Measurements from ENCODE around the gene SKIDA1. TPM values are rescaled to one million over a fixed set of nuclear protein-coding genes. Genes with fewer than 3 reads are reported as not detected.

The SKIDA1 gene
- total RNA-seq, 1 donor from 2014 or later: under 0.01 TPM

- Histone ChIP-seq H3K4me3 (ENCODE audit: low read depth, low read length) (peak overlapping the region; percentile 85), H3K36me3 (ENCODE audit: control insufficient read depth, insufficient read depth, low read length) (no peaks in the 10 kb centered on the region), H3K27me3 (ENCODE audit: control insufficient read depth, insufficient read depth, low read length) (no peaks in the 10 kb centered on the region)
- FAIRE-seq (no peak), DNase-seq (ENCODE audit: low read depth) (peak; percentile 73)
- no peak for TF ChIP-seq CTCF (IDR thresholded peaks at IDR 0.05; ENCODE audit: insufficient read depth, low read length, severe bottlenecking)
These were observed 28.2 kb downstream of the SKIDA1 start for GRCh38 chr10:21497177-21497807.

GRCh38 chr10:21496343-21497176, 28.9 kb downstream of the SKIDA1 start:
- peak; percentile 52 for TF ChIP-seq CTCF (IDR thresholded peaks at IDR 0.05; ENCODE audit: insufficient read depth, low read length, severe bottlenecking)
- H3K36me3 ChIP-seq (ENCODE audit: control insufficient read depth, insufficient read depth, low read length): no peaks in the 10 kb centered on the region
- H3K4me3 ChIP-seq (ENCODE audit: low read depth, low read length): peak overlapping the region; percentile 85
- DNase-seq (ENCODE audit: low read depth) (peak; percentile 18), FAIRE-seq (no peak)
- no peaks in the 10 kb centered on the region for H3K27me3 ChIP-seq (ENCODE audit: control insufficient read depth, insufficient read depth, low read length)

- DNase-seq (ENCODE audit: low read depth) (peak; percentile 57), FAIRE-seq (no peak)
- peak; percentile 90 for TF ChIP-seq CTCF (IDR thresholded peaks at IDR 0.05; ENCODE audit: insufficient read depth, low read length, severe bottlenecking)
- no peaks in the 10 kb centered on the region for H3K27me3 ChIP-seq (ENCODE audit: control insufficient read depth, insufficient read depth, low read length)
- no peaks in the 10 kb centered on the region for H3K36me3 ChIP-seq (ENCODE audit: control insufficient read depth, insufficient read depth, low read length)
- H3K4me3 ChIP-seq (ENCODE audit: low read depth, low read length): peak overlapping the region; percentile 85
These were observed 29.6 kb downstream of the SKIDA1 start for GRCh38 chr10:21495752-21496342.

GRCh38 chr10:21495002-21495751, 30.3 kb downstream of the SKIDA1 start:
- H3K36me3 ChIP-seq (ENCODE audit: control insufficient read depth, insufficient read depth, low read length): no peaks in the 10 kb centered on the region
- DNase-seq (ENCODE audit: low read depth) (peak; percentile 18), FAIRE-seq (no peak)
- TF ChIP-seq CTCF (IDR thresholded peaks at IDR 0.05; ENCODE audit: insufficient read depth, low read length, severe bottlenecking): no peak
- H3K27me3 ChIP-seq (ENCODE audit: control insufficient read depth, insufficient read depth, low read length): no peaks in the 10 kb centered on the region
- H3K4me3 ChIP-seq (ENCODE audit: low read depth, low read length): peak overlapping the region; percentile 85

- peak overlapping the region; percentile 85 for H3K4me3 ChIP-seq (ENCODE audit: low read depth, low read length)
- DNase-seq (ENCODE audit: low read depth): no peak
- no peak for TF ChIP-seq CTCF (IDR thresholded peaks at IDR 0.05; ENCODE audit: insufficient read depth, low read length, severe bottlenecking)
- no peak for FAIRE-seq
- no peaks in the 10 kb centered on the region for H3K27me3 ChIP-seq (ENCODE audit: control insufficient read depth, insufficient read depth, low read length)
- no peaks in the 10 kb centered on the region for H3K36me3 ChIP-seq (ENCODE audit: control insufficient read depth, insufficient read depth, low read length)
These were observed 31.1 kb downstream of the SKIDA1 start for GRCh38 chr10:21494191-21495001.

Data from bronchial epithelial cell (primary cell).